GM18907 (cell line): ENCODE data around the gene FCRL6.

Experiments
- ATAC-seq: cut with Tn5 transposase; IDR thresholded peaks from one replicate; pipeline ENCODE4 v1.9.1; 2021; ENCODE audit warnings: mild to moderate bottlenecking, moderate library complexity; ENCODE audit not compliant: unreplicated experiment

The FCRL6 gene

GRCh38 chr1:159799446-159799985, 2.6 kb upstream of the FCRL6 start:
- no peak for ATAC-seq

GRCh38 chr1:159800177-159800930, 1.8 kb upstream of the FCRL6 start:
- peak; percentile 72 for ATAC-seq

- no peak for ATAC-seq
Measured at GRCh38 chr1:159803956-159804689, 2.0 kb downstream of the FCRL6 start.

- no peak for ATAC-seq
Measured at GRCh38 chr1:159804924-159805323, 2.8 kb downstream of the FCRL6 start.

- no peak for ATAC-seq
Measured at GRCh38 chr1:159815926-159816325, 13.8 kb downstream of the FCRL6 start.

GRCh38 chr1:159817276-159818041, 15.3 kb downstream of the FCRL6 start:
- ATAC-seq: no peak

GRCh38 chr1:159821171-159821867, 19.2 kb downstream of the FCRL6 start:
- no peak for ATAC-seq

GRCh38 chr1:159823406-159823805, 21.2 kb downstream of the FCRL6 start:
- ATAC-seq: no peak

GRCh38 chr1:159825564-159825963, 23.4 kb downstream of the FCRL6 start:
- no peak for ATAC-seq

- ATAC-seq: no peak
Measured at GRCh38 chr1:159826441-159827101, 24.4 kb downstream of the FCRL6 start, which contains the start of gene SLAMF8. Gene SLAMF8, plus strand, starts transcription at chr1:159826873. Its CDS starts 26 bp downstream, at chr1:159826899.

GRCh38 chr1:159827102-159827490, 24.9 kb downstream of the FCRL6 start:
- ATAC-seq: no peak

- ATAC-seq: no peak
Measured at GRCh38 chr1:159827549-159827948, 25.4 kb downstream of the FCRL6 start.

GRCh38 chr1:159828176-159828575, 26.0 kb downstream of the FCRL6 start:
- no peak for ATAC-seq

GRCh38 chr1:159828581-159829272, 26.6 kb downstream of the FCRL6 start:
- ATAC-seq: no peak

- peak; percentile 74 for ATAC-seq
Measured at GRCh38 chr1:159829273-159829634, 27.1 kb downstream of the FCRL6 start.

- no peak for ATAC-seq
Measured at GRCh38 chr1:159829822-159830465, 27.8 kb downstream of the FCRL6 start.

GRCh38 chr1:159830722-159831121, 28.6 kb downstream of the FCRL6 start:
- no peak for ATAC-seq

- ATAC-seq: no peak
Measured at GRCh38 chr1:159831412-159832141, 29.4 kb downstream of the FCRL6 start.
